ENCODE data around the gene PLEKHM2.
A peak's percentile ranks its signal among the peaks of the same experiment; 100 is the strongest.

Gene PLEKHM2

DNA sequence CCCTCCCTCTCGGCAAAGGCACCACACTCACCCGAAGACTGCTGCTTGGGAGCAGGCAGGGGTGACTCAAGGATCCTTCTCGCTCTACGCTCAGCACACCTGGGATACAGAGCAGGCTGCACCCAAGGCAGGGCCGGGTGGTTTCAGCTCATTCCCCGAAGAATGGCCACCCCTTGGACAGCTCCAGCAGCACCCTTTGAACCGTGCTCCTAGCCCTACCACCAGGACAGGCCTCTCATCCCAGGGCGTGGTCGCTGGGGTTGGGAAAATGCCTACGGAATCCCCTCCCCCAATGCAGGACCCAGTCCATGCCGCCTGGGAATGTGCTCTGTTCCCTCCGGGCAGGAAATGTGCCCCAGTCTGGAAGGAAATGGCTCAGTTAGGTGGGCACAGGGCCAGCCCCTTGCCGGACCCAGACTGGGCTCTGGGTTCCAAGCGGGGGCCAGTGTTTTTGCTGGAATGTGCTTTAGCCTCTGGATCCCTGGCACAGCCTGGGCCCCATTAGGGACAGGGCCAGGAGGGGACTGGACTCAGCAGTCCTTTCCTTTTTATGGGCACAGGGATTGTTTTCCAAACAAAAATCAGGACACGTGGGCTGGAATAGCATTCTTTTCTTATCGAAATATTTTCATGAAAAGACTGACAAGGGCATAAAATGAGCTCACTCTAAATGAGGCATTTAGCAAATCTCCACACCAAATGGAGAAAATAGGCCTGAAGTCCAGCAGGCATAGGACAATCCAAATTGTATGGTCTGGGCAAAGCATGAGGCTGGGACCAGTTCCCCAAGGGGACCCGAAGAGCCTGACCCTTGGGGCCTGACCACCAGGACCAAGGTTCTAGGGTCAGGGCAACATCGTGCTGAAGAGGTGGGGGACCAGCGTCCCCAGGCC lies 65.5 kb downstream of the PLEKHM2 start:
- Histone ChIP-seq H3K36me3 (ENCODE audit: insufficient read depth, low read length) (no peaks in the 10 kb centered on the region), H3K9ac (ENCODE audit: low read length) (no peak overlapping the region), H3K9me3 (ENCODE audit: low read length) (no peaks in the 10 kb centered on the region), H3K27me3 (ENCODE audit: control insufficient read depth in 1 of 2, insufficient read depth in 2 of 2, low read length in 2 of 2) (no peaks in the 10 kb centered on the region), H3K4me1 (ENCODE audit: insufficient read depth, low read length) (no peaks in the 10 kb centered on the region), H3K27ac (ENCODE audit: low read depth, low read length) (no peak overlapping the region), H3K4me3 (ENCODE audit: low read depth in 1 of 2, low read length in 2 of 2) (no peak overlapping the region)

DNA sequence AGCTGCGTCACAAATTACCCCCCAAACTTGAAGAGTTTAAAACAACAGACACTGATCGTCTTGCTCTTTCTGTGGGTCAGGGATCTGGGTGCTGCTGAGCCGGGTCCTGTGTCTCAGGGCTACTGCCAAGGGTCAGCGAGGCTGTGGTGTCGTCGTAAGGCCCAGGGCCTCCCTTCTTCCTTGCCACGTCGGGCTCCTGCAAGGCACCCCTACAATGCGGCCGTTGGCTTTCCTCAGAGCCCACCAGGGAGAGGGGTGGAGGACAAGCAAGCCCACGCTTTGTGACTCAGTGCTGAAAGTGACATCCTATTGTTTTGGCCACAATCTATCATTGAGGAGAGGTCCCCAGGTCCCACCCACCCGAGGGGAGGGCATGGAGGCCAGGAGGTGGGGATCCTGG lies 66.8 kb downstream of the PLEKHM2 start:
- H3K4me1 ChIP-seq (ENCODE audit: insufficient read depth, low read length) = no peaks in the 10 kb centered on the region
- H3K27me3 ChIP-seq (ENCODE audit: control insufficient read depth in 1 of 2, insufficient read depth in 2 of 2, low read length in 2 of 2) = no peaks in the 10 kb centered on the region
- H3K9ac ChIP-seq (ENCODE audit: low read length) = no peak overlapping the region
- no peak overlapping the region for H3K4me3 ChIP-seq (ENCODE audit: low read depth in 1 of 2, low read length in 2 of 2)
- H3K27ac ChIP-seq (ENCODE audit: low read depth, low read length) = no peak overlapping the region
- no peaks in the 10 kb centered on the region for H3K9me3 ChIP-seq (ENCODE audit: low read length)
- no peaks in the 10 kb centered on the region for H3K36me3 ChIP-seq (ENCODE audit: insufficient read depth, low read length)

DNA sequence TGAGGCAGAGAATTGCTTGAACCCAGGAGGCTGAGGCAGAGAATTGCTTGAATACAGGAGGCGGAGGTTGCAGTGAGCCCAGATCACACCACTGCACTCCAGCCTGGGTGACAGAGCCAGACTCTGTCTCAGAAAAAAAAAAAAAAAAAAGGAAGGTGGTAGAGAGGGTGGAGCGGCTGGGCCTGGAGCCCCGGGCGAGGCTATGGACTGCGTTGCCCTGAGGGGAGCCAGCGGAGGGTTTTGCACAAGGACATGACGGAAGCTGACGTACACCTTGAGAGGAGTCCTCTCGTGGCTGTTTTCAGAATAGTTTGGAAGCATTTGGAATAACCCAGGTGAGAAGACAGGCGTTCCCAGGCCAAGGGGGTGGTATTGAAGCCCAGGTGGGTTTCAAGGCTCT lies 67.6 kb downstream of the PLEKHM2 start:
- no peaks in the 10 kb centered on the region for H3K4me1 ChIP-seq (ENCODE audit: insufficient read depth, low read length)
- no peaks in the 10 kb centered on the region for H3K9me3 ChIP-seq (ENCODE audit: low read length)
- H3K4me3 ChIP-seq (ENCODE audit: low read depth in 1 of 2, low read length in 2 of 2) = no peak overlapping the region
- H3K27me3 ChIP-seq (ENCODE audit: control insufficient read depth in 1 of 2, insufficient read depth in 2 of 2, low read length in 2 of 2) = no peaks in the 10 kb centered on the region
- H3K9ac ChIP-seq (ENCODE audit: low read length) = no peak overlapping the region
- H3K36me3 ChIP-seq (ENCODE audit: insufficient read depth, low read length) = no peaks in the 10 kb centered on the region
- H3K27ac ChIP-seq (ENCODE audit: low read depth, low read length) = no peak overlapping the region

- Histone ChIP-seq H3K4me3 (ENCODE audit: low read depth in 1 of 2, low read length in 2 of 2) (no peak overlapping the region), H3K27ac (ENCODE audit: low read depth, low read length) (no peak overlapping the region), H3K9me3 (ENCODE audit: low read length) (no peaks in the 10 kb centered on the region), H3K4me1 (ENCODE audit: insufficient read depth, low read length) (peaks cover 6% of the 10 kb centered on the region), H3K9ac (ENCODE audit: low read length) (no peak overlapping the region), H3K27me3 (ENCODE audit: control insufficient read depth in 1 of 2, insufficient read depth in 2 of 2, low read length in 2 of 2) (no peaks in the 10 kb centered on the region), H3K36me3 (ENCODE audit: insufficient read depth, low read length) (no peaks in the 10 kb centered on the region)
These were observed 69.7 kb downstream of the PLEKHM2 start for GRCh38 chr1:15753776-15754175.

- Histone ChIP-seq H3K9ac (ENCODE audit: low read length) (no peak overlapping the region), H3K27ac (ENCODE audit: low read depth, low read length) (no peak overlapping the region)
These were observed 71.0 kb downstream of the PLEKHM2 start for GRCh38 chr1:15755021-15755645.

GRCh38 chr1:15755646-15756040 lies 71.5 kb downstream of the PLEKHM2 start:
- Histone ChIP-seq H3K36me3 (ENCODE audit: insufficient read depth, low read length) (no peaks in the 10 kb centered on the region), H3K4me1 (ENCODE audit: insufficient read depth, low read length) (peaks cover 15% of the 10 kb centered on the region), H3K27ac (ENCODE audit: low read depth, low read length) (no peak overlapping the region), H3K4me3 (ENCODE audit: low read depth in 1 of 2, low read length in 2 of 2) (no peak overlapping the region), H3K27me3 (ENCODE audit: control insufficient read depth in 1 of 2, insufficient read depth in 2 of 2, low read length in 2 of 2) (peaks cover 0 to under 1% of the 10 kb centered on the region in 2 donors), H3K9me3 (ENCODE audit: low read length) (no peaks in the 10 kb centered on the region), H3K9ac (ENCODE audit: low read length) (no peak overlapping the region)

More at GRCh38 chr1:15755021-15755645, 71.0 kb downstream of the PLEKHM2 start:
- peaks cover 10% of the 10 kb centered on the region for H3K4me1 ChIP-seq (ENCODE audit: insufficient read depth, low read length)
- H3K9me3 ChIP-seq (ENCODE audit: low read length) = no peaks in the 10 kb centered on the region
- no peaks in the 10 kb centered on the region for H3K36me3 ChIP-seq (ENCODE audit: insufficient read depth, low read length)
- no peaks in the 10 kb centered on the region for H3K27me3 ChIP-seq (ENCODE audit: control insufficient read depth in 1 of 2, insufficient read depth in 2 of 2, low read length in 2 of 2)
- no peak overlapping the region for H3K4me3 ChIP-seq (ENCODE audit: low read depth in 1 of 2, low read length in 2 of 2)

- Histone ChIP-seq H3K4me1 (ENCODE audit: insufficient read depth, low read length) (peaks cover 22% of the 10 kb centered on the region), H3K27me3 (ENCODE audit: control insufficient read depth in 1 of 2, insufficient read depth in 2 of 2, low read length in 2 of 2) (peaks cover 0 to 4% of the 10 kb centered on the region in 2 donors), H3K4me3 (ENCODE audit: low read depth in 1 of 2, low read length in 2 of 2) (no peak overlapping the region), H3K9ac (ENCODE audit: low read length) (no peak overlapping the region), H3K9me3 (ENCODE audit: low read length) (no peaks in the 10 kb centered on the region), H3K27ac (ENCODE audit: low read depth, low read length) (no peak overlapping the region), H3K36me3 (ENCODE audit: insufficient read depth, low read length) (no peaks in the 10 kb centered on the region)
These were observed 72.3 kb downstream of the PLEKHM2 start for GRCh38 chr1:15756143-15757015.

- Histone ChIP-seq H3K9ac (ENCODE audit: low read length) (no peak overlapping the region), H3K36me3 (ENCODE audit: insufficient read depth, low read length) (no peaks in the 10 kb centered on the region), H3K27me3 (ENCODE audit: control insufficient read depth in 1 of 2, insufficient read depth in 2 of 2, low read length in 2 of 2) (peaks cover 0 to 4% of the 10 kb centered on the region in 2 donors), H3K4me1 (ENCODE audit: insufficient read depth, low read length) (peaks cover 27% of the 10 kb centered on the region), H3K9me3 (ENCODE audit: low read length) (no peaks in the 10 kb centered on the region), H3K27ac (ENCODE audit: low read depth, low read length) (peak overlapping the region; percentile 66), H3K4me3 (ENCODE audit: low read depth in 1 of 2, low read length in 2 of 2) (no peak overlapping the region)
These were observed 73.0 kb downstream of the PLEKHM2 start for GRCh38 chr1:15757016-15757543.

DNA sequence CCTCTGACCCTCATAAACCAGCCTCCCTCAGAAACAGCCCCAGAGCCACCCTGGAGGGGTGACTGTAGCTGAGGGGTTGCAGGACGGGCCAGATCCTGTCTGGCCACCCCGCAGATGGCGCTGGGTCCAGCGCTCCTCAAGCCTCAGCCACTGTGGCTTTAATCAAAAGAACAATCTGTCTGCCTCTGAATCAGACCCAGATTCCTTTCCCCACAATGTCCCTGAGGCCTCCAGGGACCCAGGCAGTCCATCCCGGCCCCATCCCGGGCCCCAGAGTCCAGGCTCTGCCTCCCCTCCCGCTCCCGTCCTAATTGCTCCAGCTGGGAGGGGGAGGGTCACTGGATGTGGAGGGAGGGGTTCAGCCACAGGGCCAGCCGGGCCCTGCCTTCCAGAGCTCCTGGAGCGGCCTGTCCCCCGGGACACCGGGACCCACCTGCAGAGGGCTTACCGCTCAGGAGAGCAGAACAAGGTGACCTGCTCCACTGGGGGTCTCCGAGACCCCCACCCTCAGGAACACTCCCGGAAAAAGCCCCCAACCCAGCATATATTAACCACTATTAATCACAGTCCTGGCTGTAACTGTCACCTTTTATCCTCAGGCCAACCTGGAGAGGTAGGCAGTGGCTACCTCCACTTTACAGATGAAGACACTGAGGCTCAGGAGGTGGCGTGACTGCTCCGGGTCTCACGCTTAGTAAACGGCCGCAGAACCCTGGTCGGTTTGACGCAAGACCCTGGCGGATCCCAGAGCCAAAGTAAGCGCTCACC lies 73.6 kb downstream of the PLEKHM2 start:
- H3K36me3 ChIP-seq (ENCODE audit: insufficient read depth, low read length) = no peaks in the 10 kb centered on the region
- no peaks in the 10 kb centered on the region for H3K9me3 ChIP-seq (ENCODE audit: low read length)
- peak overlapping the region; percentile 44 for H3K9ac ChIP-seq (ENCODE audit: low read length)

DNA sequence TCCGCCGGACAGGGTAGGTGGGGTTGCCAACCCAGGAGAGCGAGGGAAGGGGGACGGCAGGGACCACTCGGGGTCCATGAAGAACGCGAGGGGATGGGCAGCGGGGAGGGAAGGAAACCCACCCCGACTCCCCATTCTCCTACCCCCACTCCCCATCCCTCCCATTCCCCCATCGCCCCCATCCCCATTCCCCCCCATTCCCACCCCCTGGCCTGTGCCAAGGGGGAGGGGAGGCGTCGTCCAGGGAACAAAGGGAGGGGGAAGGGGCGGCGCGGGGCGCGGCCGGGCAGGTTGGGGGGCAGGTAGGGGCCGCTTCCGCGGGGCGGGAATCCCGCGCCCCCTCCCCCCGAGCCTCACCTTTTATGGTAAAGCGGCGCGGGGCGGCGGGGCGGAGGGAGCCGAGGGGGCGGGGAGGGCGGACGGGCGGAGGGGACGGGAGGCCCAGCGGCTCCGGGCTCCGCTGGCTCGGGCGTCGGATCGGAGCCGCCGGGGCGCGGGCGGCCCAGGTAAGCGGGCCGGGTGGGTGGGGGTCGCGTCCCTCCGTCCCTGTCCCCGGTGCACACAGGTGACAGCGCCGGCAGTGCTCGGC lies 74.3 kb downstream of the PLEKHM2 start, which contains the start of gene FBLIM1:
Gene FBLIM1, plus strand, starts transcription at position 453 of the 589 bp plus-strand sequence. CDS start 6,189 bp downstream, outside the sequence.
- Histone ChIP-seq H3K27me3 (ENCODE audit: control insufficient read depth in 1 of 2, insufficient read depth in 2 of 2, low read length in 2 of 2) (peaks cover 0 to 4% of the 10 kb centered on the region in 2 donors), H3K4me3 (ENCODE audit: low read depth in 1 of 2, low read length in 2 of 2) (peak within 1 kb of the TSS; percentile 58 to 87), H3K9ac (ENCODE audit: low read length) (peak within 1 kb of the TSS; percentile 57), H3K36me3 (ENCODE audit: insufficient read depth, low read length) (no peaks in the 10 kb centered on the region), H3K4me1 (ENCODE audit: insufficient read depth, low read length) (peaks cover 27% of the 10 kb centered on the region), H3K9me3 (ENCODE audit: low read length) (no peaks in the 10 kb centered on the region), H3K27ac (ENCODE audit: low read depth, low read length) (peak within 1 kb of the TSS; percentile 73)

More for the DNA sequence above, 73.6 kb downstream of the PLEKHM2 start:
- peak overlapping the region in 1 of 2 donors; percentile 50 for H3K4me3 ChIP-seq (ENCODE audit: low read depth in 1 of 2, low read length in 2 of 2)
- H3K27ac ChIP-seq (ENCODE audit: low read depth, low read length) = peak overlapping the region; percentile 66
- peaks cover 0 to 4% of the 10 kb centered on the region in 2 donors for H3K27me3 ChIP-seq (ENCODE audit: control insufficient read depth in 1 of 2, insufficient read depth in 2 of 2, low read length in 2 of 2)
- H3K4me1 ChIP-seq (ENCODE audit: insufficient read depth, low read length) = peaks cover 27% of the 10 kb centered on the region
